ENCODE results near the gene FNBP1L.

DNA sequence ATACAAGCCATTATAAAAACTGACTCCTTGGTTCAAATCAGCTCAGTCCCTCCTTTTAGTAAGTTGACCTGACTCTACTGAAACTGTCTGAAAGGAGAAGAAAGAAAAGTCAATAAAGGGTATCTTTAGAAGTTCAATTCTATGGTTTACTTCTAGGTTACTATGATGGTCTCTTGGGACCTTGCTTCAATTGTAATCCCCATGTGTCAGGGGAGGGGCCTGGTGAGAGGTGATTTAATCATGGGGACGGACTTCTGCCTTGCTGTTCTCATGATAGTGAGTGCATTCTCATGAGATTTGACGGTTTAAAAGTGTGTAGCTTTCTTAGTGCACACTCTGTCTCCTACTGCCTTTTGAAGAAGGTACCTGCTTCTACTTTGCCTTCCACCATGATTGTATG is 31.7 kb upstream of the FNBP1L start:
- TF ChIP-seq, protein P1, sequence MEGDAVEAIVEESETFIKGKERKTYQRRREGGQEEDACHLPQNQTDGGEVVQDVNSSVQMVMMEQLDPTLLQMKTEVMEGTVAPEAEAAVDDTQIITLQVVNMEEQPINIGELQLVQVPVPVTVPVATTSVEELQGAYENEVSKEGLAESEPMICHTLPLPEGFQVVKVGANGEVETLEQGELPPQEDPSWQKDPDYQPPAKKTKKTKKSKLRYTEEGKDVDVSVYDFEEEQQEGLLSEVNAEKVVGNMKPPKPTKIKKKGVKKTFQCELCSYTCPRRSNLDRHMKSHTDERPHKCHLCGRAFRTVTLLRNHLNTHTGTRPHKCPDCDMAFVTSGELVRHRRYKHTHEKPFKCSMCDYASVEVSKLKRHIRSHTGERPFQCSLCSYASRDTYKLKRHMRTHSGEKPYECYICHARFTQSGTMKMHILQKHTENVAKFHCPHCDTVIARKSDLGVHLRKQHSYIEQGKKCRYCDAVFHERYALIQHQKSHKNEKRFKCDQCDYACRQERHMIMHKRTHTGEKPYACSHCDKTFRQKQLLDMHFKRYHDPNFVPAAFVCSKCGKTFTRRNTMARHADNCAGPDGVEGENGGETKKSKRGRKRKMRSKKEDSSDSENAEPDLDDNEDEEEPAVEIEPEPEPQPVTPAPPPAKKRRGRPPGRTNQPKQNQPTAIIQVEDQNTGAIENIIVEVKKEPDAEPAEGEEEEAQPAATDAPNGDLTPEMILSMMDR (conservative IDR thresholded peaks at IDR 0.05): no peak
- TF ChIP-seq ZFX (IDR thresholded peaks at IDR 0.05): no peak

Data from C4-2B (cell line).